ENCODE measurements around the gene CYB5R4. TPM values are rescaled to one million over a fixed set of nuclear protein-coding genes. Genes with fewer than 3 reads are reported as not detected.

CYB5R4 gene
- total and polyA plus RNA-seq, 2 donors (not counting 1 experiment from before 2014, with no cell fraction given), result 11.8 to 39.6 TPM

GRCh38 chr6:83853178-83854000 lies 6.1 kb upstream of the CYB5R4 start, which contains the start of gene RIPPLY2:
RIPPLY2 (plus strand) TSS chr6:83853360; CDS start chr6:83853417, 57 bp downstream.
- Histone ChIP-seq H3K4me3 (ENCODE audit: control extremely low read depth in 1 of 5, extremely low read depth in 1 of 5, insufficient read depth in 1 of 5, low read depth in 2 of 5, low read length in 4 of 5) (peak within 1 kb of the TSS in 3 of 5 experiments; percentile 36 to 45 (median 40)), H3K27ac (ENCODE audit: low read length in 2 of 2) (no peak within 1 kb of the TSS), H3K79me2 (ENCODE audit: control insufficient read depth, insufficient read depth, low read length) (peaks cover 6% of the 10 kb centered on the region), H3K36me3 (replicated peaks in 1 of 2; ENCODE audit: control extremely low read depth in 1 of 2, control insufficient read depth in 1 of 2, extremely low read depth in 1 of 2, insufficient read depth in 2 of 2, low read length in 1 of 2) (no peaks in the 10 kb centered on the region), H3K27me3 (replicated peaks in 1 of 4; ENCODE audit: control extremely low read depth in 1 of 4, control insufficient read depth in 3 of 4, insufficient read depth in 4 of 4, low read length in 3 of 4) (peaks cover 0 to 47% (median 30%) of the 10 kb centered on the region in 4 experiments), H3K4me1 (ENCODE audit: control insufficient read depth in 2 of 2, insufficient read depth in 2 of 2, low read length in 2 of 2) (peaks cover 15% of the 10 kb centered on the region in 2 donors), H2AFZ (ENCODE audit: insufficient read depth, low read depth, low read length, poor library complexity, severe bottlenecking) (peak within 1 kb of the TSS; percentile 62), H3K4me2 (replicated peaks; ENCODE audit: low read depth, low read length, poor library complexity, severe bottlenecking) (peak within 1 kb of the TSS; percentile 78), H4K20me1 (ENCODE audit: control insufficient read depth, insufficient read depth, low read length, poor library complexity, severe bottlenecking) (no peaks in the 10 kb centered on the region), H3K9ac (ENCODE audit: low read length) (peak within 1 kb of the TSS; percentile 43), H3K9me3 (ENCODE audit: control extremely low read depth in 1 of 3, control insufficient read depth in 2 of 3, insufficient read depth in 1 of 3, low read length in 2 of 3) (peaks cover 0 to 8% (median 0%) of the 10 kb centered on the region in 3 donors)
- CTCF ChIA-PET, result no interaction called here
- Mint-ChIP-seq H3K4me3 (peak within 1 kb of the TSS; percentile 79), H3K9me3 (ENCODE audit: insufficient read depth) (no peaks in the 10 kb centered on the region), H3K4me1 (peaks cover 16% of the 10 kb centered on the region), H3K27me3 (peaks cover 59% of the 10 kb centered on the region), H3K27ac (no peak within 1 kb of the TSS)
- TF ChIP-seq EZH2 (IDR thresholded peaks at IDR 0.05; ENCODE audit: borderline replicate concordance, insufficient read depth, low read depth, low read length, poor library complexity, severe bottlenecking), result peak; percentile 86
- TF ChIP-seq CTCF (IDR thresholded peaks at IDR 0.05), result no peak
- DNase-seq (peak; percentile 35), ATAC-seq (ENCODE audit: low read depth) (peak; percentile 14)
- intact Hi-C loops (cut with micrococcal nuclease), result loop anchor here (10.0 kb wide), 1 partner anchor 659 kb away; the partner anchor contains the start of genes PGM3 and RWDD2A
- WGBS (ENCODE audit: insufficient coverage), result 5% methylated on average over 80 of the region's 81 CpGs
- POLR2A ChIA-PET, result no interaction called here
